ENCODE measurements around the gene IL13.

- no peak for TF ChIP-seq CTCF (IDR thresholded peaks at IDR 0.05)
- no peak for TF ChIP-seq POLR2A (IDR thresholded peaks at IDR 0.05)
- no peak for TF ChIP-seq POLR2AphosphoS5 (IDR thresholded peaks at IDR 0.05)
Observed at GRCh38 chr5:132653716-132654115, 4.3 kb upstream of the IL13 start.
